Measurements from ENCODE around the gene CA12.
"Not testable (repeated sequence)": the region's sequence is repeated elsewhere in the genome, so short reads cannot be mapped to it uniquely, and the experiment has no call there.

CA12 gene

GRCh38 chr15:63360170-63360569 is 21.5 kb downstream of the CA12 start:
- intact Hi-C loops (cut with DNase I), result no loop called here
- DNase-seq, result no peak

GRCh38 chr15:63358241-63359029 is 23.2 kb downstream of the CA12 start:
- DNase-seq, result no peak
- intact Hi-C loops (cut with DNase I), result no loop called here

GRCh38 chr15:63357731-63358130 is 23.9 kb downstream of the CA12 start:
- intact Hi-C loops (cut with DNase I), result no loop called here
- no peak for DNase-seq

GRCh38 chr15:63357061-63357460 is 24.6 kb downstream of the CA12 start:
- intact Hi-C loops (cut with DNase I), result no loop called here

GRCh38 chr15:63354821-63355650 is 26.6 kb downstream of the CA12 start:
- no peak for DNase-seq
- intact Hi-C loops (cut with DNase I), result no loop called here

More at GRCh38 chr15:63357061-63357460, 24.6 kb downstream of the CA12 start:
- no peak for DNase-seq

- DNase-seq, result no peak
- intact Hi-C loops (cut with DNase I), result no loop called here
Measured at GRCh38 chr15:63353887-63354286, 27.8 kb downstream of the CA12 start.

GRCh38 chr15:63353261-63353660 is 28.4 kb downstream of the CA12 start:
- intact Hi-C loops (cut with DNase I), result no loop called here
- no peak for DNase-seq

GRCh38 chr15:63352808-63353207 is 28.8 kb downstream of the CA12 start:
- no peak for DNase-seq
- intact Hi-C loops (cut with DNase I), result no loop called here

GRCh38 chr15:63351170-63351569 is 30.5 kb downstream of the CA12 start:
- intact Hi-C loops (cut with DNase I), result no loop called here
- no peak for DNase-seq

- intact Hi-C loops (cut with DNase I), result no loop called here
- no peak for DNase-seq
Measured at GRCh38 chr15:63350178-63350621, 31.4 kb downstream of the CA12 start.

GRCh38 chr15:63349621-63350020 is 32.0 kb downstream of the CA12 start:
- no peak for DNase-seq
- intact Hi-C loops (cut with DNase I), result no loop called here

- intact Hi-C loops (cut with DNase I), result no loop called here
- DNase-seq, result no peak
Measured at GRCh38 chr15:63349156-63349555, 32.5 kb downstream of the CA12 start.

- intact Hi-C loops (cut with DNase I), result no loop called here
- DNase-seq, result peak; percentile 47 to 94 (median 66)
Measured at GRCh38 chr15:63348392-63348791, 33.3 kb downstream of the CA12 start.

- no peak for DNase-seq
- intact Hi-C loops (cut with DNase I), result no loop called here
Measured at GRCh38 chr15:63347074-63347857, 34.4 kb downstream of the CA12 start.

- peak in 1 of 10 donors; percentile 68 for DNase-seq
Measured at GRCh38 chr15:63345391-63345752, 36.3 kb downstream of the CA12 start.

GRCh38 chr15:63344731-63345390 is 36.8 kb downstream of the CA12 start:
- no peak for DNase-seq
- intact Hi-C loops (cut with DNase I), result no loop called here

More at GRCh38 chr15:63345391-63345752, 36.3 kb downstream of the CA12 start:
- intact Hi-C loops (cut with DNase I), result no loop called here

- DNase-seq; intact Hi-C loops (cut with DNase I): not testable (repeated sequence)
Measured at GRCh38 chr15:63342996-63343562, 38.6 kb downstream of the CA12 start.

GRCh38 chr15:63341898-63342297 is 39.7 kb downstream of the CA12 start:
- DNase-seq, result no peak
- intact Hi-C loops (cut with DNase I), result no loop called here

- no peak for DNase-seq
- intact Hi-C loops (cut with DNase I), result no loop called here
Measured at GRCh38 chr15:63340878-63341277, 40.8 kb downstream of the CA12 start.

GRCh38 chr15:63340353-63340752 is 41.3 kb downstream of the CA12 start:
- DNase-seq, result no peak
- intact Hi-C loops (cut with DNase I), result no loop called here

Data from posterior cingulate gyrus (tissue), 11 donors.